B cell (primary cell): ENCODE results near the gene UBASH3B. TPM values are rescaled to one million over a fixed set of nuclear protein-coding genes. Genes with fewer than 3 reads are reported as not detected.

Experiments
- ATAC-seq: fragments of 200-7000 bp; cut with Tn5 transposase; one replicate; pipeline ENCODE4 v1.10.0; 2021; ENCODE audit warnings: low read depth, mild to moderate bottlenecking, moderate number of reproducible peaks, moderate library complexity
- CTCF ChIA-PET: fragments of 350-600 bp; sonication (Branson Sonifier 250); formaldehyde crosslinking; loops from one replicate; lab custom pipeline; 2021; ENCODE audit warnings: antibody characterized with exemption, inconsistent platforms; lab: Charles Lee
- POLR2A ChIA-PET: fragments of 350-600 bp; sonication (Branson Sonifier 250); formaldehyde crosslinking; loops from one replicate; lab custom pipeline; 2021; ENCODE audit warnings: antibody characterized with exemption; lab: Charles Lee
- DNase-seq: peaks from one replicate; pipeline ENCODE4 v3.0.0; 2013
- H2AFZ ChIP-seq: 2 replicates; pipeline ENCODE4 v1.6.1; 2012; ENCODE audit warnings: mild to moderate bottlenecking, low read depth, low read length; ENCODE audit not compliant: insufficient read depth, poor library complexity, severe bottlenecking
- H3K27ac ChIP-seq, 2 donors: 1 replicate in 1 of 2; 2 replicates in 1 of 2; pipeline ENCODE4 v1.5.1; 2012 to 2013; ENCODE audit warnings: low read length in 2 of 2, mild to moderate bottlenecking in 2 of 2, moderate library complexity in 1 of 2
- H3K27me3 ChIP-seq, 4 experiments: fragments of 200-600 bp in 1 of 4; sonication (generic) in 1 of 4; replicated peaks in 1 of 4; 1 replicate in 2 of 4; 2 replicates in 2 of 4; pipeline versions ENCODE4 v1.6.1 to v1.7.0; 2013 to 2016; ENCODE audit warnings: low read length in 3 of 4, mild to moderate bottlenecking in 2 of 4, mixed read lengths in 1 of 4, moderate library complexity in 1 of 4; ENCODE audit not compliant: insufficient read depth in 4 of 4, control insufficient read depth in 3 of 4; ENCODE audit errors: control extremely low read depth in 1 of 4
- H3K36me3 ChIP-seq, 2 experiments: replicated peaks in 1 of 2; 1 replicate in 1 of 2; 2 replicates in 1 of 2; pipeline versions ENCODE4 v1.6.1 to v1.7.1; 2013; ENCODE audit warnings: low read length in 1 of 2; ENCODE audit not compliant: insufficient read depth in 2 of 2, control insufficient read depth in 1 of 2; ENCODE audit errors: control extremely low read depth in 1 of 2, extremely low read depth in 1 of 2
- H3K4me1 ChIP-seq, 2 donors: fragments of 200-600 bp in 1 of 2; sonication (generic) in 1 of 2; 1 replicate in 1 of 2; 2 replicates in 1 of 2; pipeline versions ENCODE4 v1.5.1 to v1.6.1; 2013 to 2017; ENCODE audit warnings: low read length in 2 of 2; ENCODE audit not compliant: control insufficient read depth in 2 of 2, insufficient read depth in 2 of 2
- H3K4me2 ChIP-seq: replicated peaks from 2 replicates; pipeline ENCODE3; 2012; ENCODE audit warnings: mild to moderate bottlenecking, low read depth, low read length; ENCODE audit not compliant: poor library complexity, severe bottlenecking
- H3K4me3 ChIP-seq, 5 experiments: fragments of 200-600 bp in 1 of 5; sonication (generic) in 1 of 5; 1 replicate in 3 of 5; 2 replicates in 2 of 5; pipeline versions ENCODE4 v1.5.1 to v1.7.0; 2011 to 2016; ENCODE audit warnings: low read length in 4 of 5, mild to moderate bottlenecking in 4 of 5, low read depth in 2 of 5, control low read depth in 1 of 5, moderate library complexity in 1 of 5; ENCODE audit not compliant: insufficient read depth in 1 of 5; ENCODE audit errors: control extremely low read depth in 1 of 5, extremely low read depth in 1 of 5
- H3K79me2 ChIP-seq: fragments of 200-600 bp; sonication (generic); one replicate; pipeline ENCODE4 v1.6.0; 2016; ENCODE audit warnings: low read length; ENCODE audit not compliant: control insufficient read depth, insufficient read depth
- H3K9ac ChIP-seq: fragments of 200-600 bp; sonication (generic); 2 replicates; pipeline ENCODE4 v1.6.1; 2017; ENCODE audit warnings: mild to moderate bottlenecking, low read length, moderate library complexity
- H3K9me3 ChIP-seq, 3 donors: one replicate each; pipeline versions ENCODE4 v1.6.1 to v1.7.1; 2013; ENCODE audit warnings: low read length in 2 of 3; ENCODE audit not compliant: control insufficient read depth in 2 of 3, insufficient read depth in 1 of 3; ENCODE audit errors: control extremely low read depth in 1 of 3
- H4K20me1 ChIP-seq: 2 replicates; pipeline ENCODE4 v1.6.0; 2012; ENCODE audit warnings: mild to moderate bottlenecking, low read length; ENCODE audit not compliant: insufficient read depth, control insufficient read depth, poor library complexity, severe bottlenecking
- H3K27ac Mint-ChIP-seq: one replicate; pipeline ENCODE4 v1.8.0; 2021; ENCODE audit warnings: mixed read lengths
- H3K27me3 Mint-ChIP-seq: one replicate; pipeline ENCODE4 v1.8.0; 2021; ENCODE audit warnings: mixed read lengths
- H3K4me1 Mint-ChIP-seq: one replicate; pipeline ENCODE4 v1.8.0; 2021; ENCODE audit warnings: mixed read lengths
- H3K4me3 Mint-ChIP-seq: one replicate; pipeline ENCODE4 v1.8.0; 2021; ENCODE audit warnings: mixed read lengths
- H3K9me3 Mint-ChIP-seq: one replicate; pipeline ENCODE4 v1.8.0; 2022; ENCODE audit warnings: mixed read lengths; ENCODE audit not compliant: insufficient read depth
- CTCF ChIP-seq: fragments of 200-600 bp; IDR thresholded peaks from one replicate; pipeline ENCODE4 v1.8.0; 2022; ENCODE audit warnings: antibody characterized with exemption, mild to moderate bottlenecking
- EZH2 ChIP-seq: IDR thresholded peaks from 2 replicates; pipeline ENCODE4 v1.6.1; 2012; ENCODE audit warnings: borderline replicate concordance, low read depth, mild to moderate bottlenecking, moderate library complexity, low read length; ENCODE audit not compliant: insufficient read depth, poor library complexity, severe bottlenecking
- WGBS: methylation state at CpG from one replicate; pipeline ENCODE4 v1.1.5; 2013; ENCODE audit warnings: missing lambda C conversion rate; ENCODE audit not compliant: insufficient coverage; 5-methylcytosine and 5-hydroxymethylcytosine counted together
- intact Hi-C: fragments of 100-400 bp; cut with micrococcal nuclease; formaldehyde crosslinking; loops from one replicate; pipeline ENCODE4 v1.10.0; 2022
- polyA plus RNA-seq: library from polyadenylated mRNA; depleted of rRNA; stranded (reverse); fragments of >200 nt; gene quantifications from 2 replicates; pipeline ENCODE4 v1.2.3, GENCODE V29; 2012
- total RNA-seq, 2 donors: library from RNA; stranded (reverse); fragments of 120-200 nt in 1 of 2; gene quantifications; 1 replicate in 1 of 2; 2 replicates in 1 of 2; pipeline versions ENCODE4 v1.2.3 to v1.2.4, GENCODE V29; 2013 to 2022

UBASH3B gene
- total and polyA plus RNA-seq, 2 donors (not counting 1 experiment from before 2014, with no cell fraction given) = 2.3 to 3.6 TPM

DNA sequence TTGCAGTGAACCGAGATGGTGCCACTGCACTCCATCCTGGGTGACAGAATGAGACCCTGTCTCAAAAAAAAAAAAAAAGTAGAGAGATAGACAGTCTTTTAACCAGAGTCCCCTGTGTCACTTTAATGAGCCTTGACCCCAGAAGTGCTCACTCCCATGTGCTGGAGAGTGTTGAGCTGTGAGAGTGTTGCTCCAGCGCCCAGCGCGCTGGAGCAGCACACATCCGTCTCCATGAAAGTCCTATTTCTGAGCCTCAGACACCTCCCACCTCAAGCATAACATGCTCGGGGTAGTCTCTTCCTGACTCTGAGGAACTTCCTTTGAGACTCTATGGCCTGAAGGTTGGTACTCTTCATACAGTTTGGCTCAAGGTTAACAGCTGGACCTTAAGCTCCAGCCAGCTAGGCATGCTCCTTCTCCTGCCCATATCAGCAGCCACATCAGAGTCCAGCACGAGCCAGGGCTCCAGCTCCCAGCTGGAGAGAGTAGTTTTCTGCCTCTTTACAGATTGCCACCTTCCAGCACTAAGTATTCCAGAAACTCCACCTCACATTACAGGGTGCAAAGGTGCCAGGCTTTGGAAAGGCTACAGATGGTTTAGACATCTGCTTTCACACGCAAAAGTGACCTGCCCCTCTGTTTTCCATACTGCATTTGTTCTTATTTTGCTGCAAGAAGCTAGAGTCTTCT, 29.4 kb upstream of the UBASH3B start:
- Mint-ChIP-seq H3K27ac (no peak overlapping the region), H3K27me3 (peaks cover 9% of the 10 kb centered on the region), H3K4me1 (peaks cover 5% of the 10 kb centered on the region), H3K4me3 (no peak overlapping the region), H3K9me3 (no peaks in the 10 kb centered on the region)
- Histone ChIP-seq H3K9ac (no peak overlapping the region), H3K4me1 (no peaks in the 10 kb centered on the region), H3K27ac (no peak overlapping the region), H3K4me2 (no peak overlapping the region), H2AFZ (no peak overlapping the region), H3K27me3 (peaks cover 0 to 4% (median 0%) of the 10 kb centered on the region in 4 experiments), H3K9me3 (no peaks in the 10 kb centered on the region), H4K20me1 (no peaks in the 10 kb centered on the region), H3K79me2 (no peaks in the 10 kb centered on the region), H3K36me3 (no peaks in the 10 kb centered on the region), H3K4me3 (no peak overlapping the region)
- ChIA-PET POLR2A (no interaction called here), CTCF (interaction anchor here (0.6 to 15.7 kb wide), 5 partner anchors 59 to 226 kb away, joined by 4 to 405 read pairs (median 41); no protein-coding TSS in a partner anchor)
- WGBS = 83% methylated on average over 8 of the region's 8 CpGs
- no peak for TF ChIP-seq CTCF
- no peak for TF ChIP-seq EZH2
- DNase-seq (no peak), ATAC-seq (no peak)
- intact Hi-C loops = loop anchor here (5.0 kb wide), 1 partner anchor 71 kb away; no protein-coding TSS in a partner anchor

DNA sequence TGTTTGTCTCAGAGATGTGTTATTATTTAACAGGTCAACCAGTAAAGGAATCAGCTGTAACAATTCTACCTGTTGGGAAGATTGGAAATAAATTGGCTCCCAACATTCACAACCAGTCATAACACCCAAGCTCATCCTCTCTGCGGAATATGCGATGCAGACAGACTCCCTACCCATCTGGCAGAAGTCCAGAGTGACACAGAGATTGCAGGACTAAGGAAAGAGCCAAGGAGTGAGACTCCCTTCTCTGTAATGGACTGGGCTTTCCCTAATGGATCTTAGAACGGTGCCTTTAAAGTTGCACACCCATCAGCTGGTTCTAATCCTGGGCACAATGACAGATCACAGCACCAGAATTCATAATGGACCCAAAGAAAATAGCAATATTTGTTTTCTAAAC, 27.8 kb upstream of the UBASH3B start:
- no peak for ATAC-seq
- no peak for TF ChIP-seq EZH2
- TF ChIP-seq CTCF = no peak
- POLR2A ChIA-PET = interaction anchor here (0.5 kb wide), 1 partner anchor 36 kb away, joined by 6 read pairs; no protein-coding TSS in a partner anchor

More for the DNA sequence above, 27.8 kb upstream of the UBASH3B start:
- no peak overlapping the region for H3K4me2 ChIP-seq
- Mint-ChIP-seq H3K4me3 (no peak overlapping the region), H3K27me3 (peaks cover 9% of the 10 kb centered on the region), H3K9me3 (no peaks in the 10 kb centered on the region), H3K27ac (no peak overlapping the region), H3K4me1 (peaks cover 5% of the 10 kb centered on the region)
- H3K4me1 ChIP-seq = no peaks in the 10 kb centered on the region
- no peaks in the 10 kb centered on the region for H4K20me1 ChIP-seq
- no peaks in the 10 kb centered on the region for H3K36me3 ChIP-seq
- WGBS = 100% methylated on average over 2 of the region's 3 CpGs
- CTCF ChIA-PET = interaction anchor here (0.6 to 15.7 kb wide), 18 partner anchors 9 to 444 kb away, joined by 3 to 405 read pairs (median 4); partner anchors contain the start of gene UBASH3B
- no peaks in the 10 kb centered on the region for H3K9me3 ChIP-seq
- DNase-seq = no peak
- no peak overlapping the region for H3K4me3 ChIP-seq
- intact Hi-C loops = loop anchor here (5.0 kb wide), 1 partner anchor 70 kb away; no protein-coding TSS in a partner anchor
- no peak overlapping the region for H3K9ac ChIP-seq
- no peak overlapping the region for H3K27ac ChIP-seq
- H3K27me3 ChIP-seq = peaks cover 0 to 4% (median 0%) of the 10 kb centered on the region in 4 experiments
- H2AFZ ChIP-seq = no peak overlapping the region
- no peaks in the 10 kb centered on the region for H3K79me2 ChIP-seq
